WTC11 (cell line): Measurements from ENCODE around the gene EPB41. TPM values are rescaled to one million over a fixed set of nuclear protein-coding genes. Genes with fewer than 3 reads are reported as not detected.

ENCODE experiments used
- ATAC-seq: fragments of 200-7000 bp; cut with Tn5 transposase; 2 replicates; pipeline ENCODE4 v1.10.0; 2021; ENCODE audit warnings: mild to moderate bottlenecking, moderate library complexity
- CTCF ChIA-PET: fragments of 300-600 bp; sonication (Branson Sonifier 250); formaldehyde crosslinking; loops from one replicate; lab custom pipeline; 2021; ENCODE audit warnings: antibody characterized with exemption; lab: Charles Lee
- POLR2A ChIA-PET: fragments of 350-600 bp; sonication (Branson Sonifier 250); formaldehyde crosslinking; loops from one replicate; lab custom pipeline; 2021; ENCODE audit warnings: antibody characterized with exemption; lab: Charles Lee
- DNase-seq: peaks from one replicate; pipeline ENCODE4 v3.0.0; 2021; ENCODE audit warnings: low spot score
- H3K27ac Mint-ChIP-seq: 2 replicates; pipeline ENCODE4 v1.8.0; 2021; ENCODE audit warnings: mixed read lengths
- H3K27me3 Mint-ChIP-seq: 2 replicates; pipeline ENCODE4 v1.8.0; 2021; ENCODE audit warnings: low read depth, mild to moderate bottlenecking, moderate library complexity, mixed read lengths
- H3K36me3 Mint-ChIP-seq: 2 replicates; pipeline ENCODE4 v1.8.0; 2021; ENCODE audit warnings: mixed read lengths
- H3K4me1 Mint-ChIP-seq: 2 replicates; pipeline ENCODE4 v1.8.0; 2022; ENCODE audit warnings: mixed read lengths
- H3K4me3 Mint-ChIP-seq: 2 replicates; pipeline ENCODE4 v1.8.0; 2021; ENCODE audit warnings: mild to moderate bottlenecking, moderate library complexity, mixed read lengths
- H3K9me3 Mint-ChIP-seq: 2 replicates; pipeline ENCODE4 v1.8.0; 2021; ENCODE audit warnings: mixed read lengths
- ATF1 ChIP-seq: sonication (generic); formaldehyde crosslinking; IDR thresholded peaks from 2 replicates; pipeline ENCODE4 v1.8.1; 2023; ENCODE audit warnings: mild to moderate bottlenecking, moderate library complexity, missing genetic modification reagents
- CREB1 ChIP-seq: sonication (generic); formaldehyde crosslinking; IDR thresholded peaks from 2 replicates; pipeline ENCODE4 v1.8.0; 2023; ENCODE audit warnings: mild to moderate bottlenecking, missing genetic modification reagents
- E2F4 ChIP-seq: sonication (generic); formaldehyde crosslinking; IDR thresholded peaks from 2 replicates; pipeline ENCODE4 v1.8.1; 2022; ENCODE audit warnings: low read depth, mild to moderate bottlenecking, moderate library complexity, missing genetic modification reagents, borderline replicate concordance
- GRHL2 ChIP-seq: fragments of 250-450 bp; sonication (Bioruptor Pico); IDR thresholded peaks from 2 replicates; pipeline ENCODE4 v1.8.0; 2022; ENCODE audit warnings: mild to moderate bottlenecking, moderate library complexity; ENCODE audit not compliant: insufficient replicate concordance, severe bottlenecking
- HMGA2 ChIP-seq: fragments of 250-450 bp; sonication (Bioruptor Pico); IDR thresholded peaks from 2 replicates; pipeline ENCODE4 v1.4.0; 2021; ENCODE audit warnings: mild to moderate bottlenecking, moderate library complexity
- IRF2 ChIP-seq: sonication (generic); formaldehyde crosslinking; IDR thresholded peaks from 2 replicates; pipeline ENCODE4 v1.8.0; 2022; ENCODE audit warnings: low read depth, missing genetic modification reagents, borderline replicate concordance
- MAX ChIP-seq: sonication (generic); formaldehyde crosslinking; IDR thresholded peaks from 2 replicates; pipeline ENCODE4 v1.8.0; 2022; ENCODE audit warnings: mild to moderate bottlenecking, missing genetic modification reagents
- NFATC4 ChIP-seq: fragments of 250-450 bp; sonication (Bioruptor Pico); IDR thresholded peaks from 2 replicates; pipeline ENCODE4 v1.9.0; 2021; ENCODE audit warnings: mild to moderate bottlenecking
- NFYB ChIP-seq: sonication (generic); formaldehyde crosslinking; conservative IDR thresholded peaks from 2 replicates; pipeline ENCODE4 v1.8.0; 2022; ENCODE audit warnings: low read depth, missing genetic modification reagents
- NR2C2 ChIP-seq: sonication (generic); formaldehyde crosslinking; IDR thresholded peaks from 2 replicates; pipeline ENCODE4 v1.8.0; 2022; ENCODE audit warnings: mild to moderate bottlenecking, missing genetic modification reagents
- OVOL2 ChIP-seq: fragments of 250-450 bp; sonication (Bioruptor Pico); IDR thresholded peaks from 2 replicates; pipeline ENCODE4 v1.9.0; 2021; ENCODE audit warnings: mild to moderate bottlenecking, borderline replicate concordance
- PRDM15 ChIP-seq: sonication (generic); formaldehyde crosslinking; IDR thresholded peaks from 2 replicates; pipeline ENCODE4 v1.8.0; 2022; ENCODE audit warnings: missing genetic modification reagents
- SMAD3 ChIP-seq: sonication (generic); formaldehyde crosslinking; IDR thresholded peaks from 2 replicates; pipeline ENCODE4 v1.8.0; 2022; ENCODE audit warnings: missing genetic modification reagents, mild to moderate bottlenecking, borderline replicate concordance
- SMAD4 ChIP-seq: sonication (generic); formaldehyde crosslinking; IDR thresholded peaks from 2 replicates; pipeline ENCODE4 v1.8.0; 2022; ENCODE audit warnings: mild to moderate bottlenecking, missing genetic modification reagents
- SOX15 ChIP-seq: fragments of 250-450 bp; sonication (Bioruptor Pico); IDR thresholded peaks from 2 replicates; pipeline ENCODE4 v1.9.0; 2021; ENCODE audit warnings: mild to moderate bottlenecking
- ZNF138 ChIP-seq: sonication (generic); formaldehyde crosslinking; conservative IDR thresholded peaks from 2 replicates; pipeline ENCODE4 v1.8.1; 2022; ENCODE audit warnings: mild to moderate bottlenecking, moderate library complexity, missing genetic modification reagents
- ZNF317 ChIP-seq: sonication (generic); formaldehyde crosslinking; IDR thresholded peaks from 2 replicates; pipeline ENCODE4 v1.8.1; 2023; ENCODE audit warnings: low read depth, mild to moderate bottlenecking, moderate library complexity, missing genetic modification reagents, borderline replicate concordance
- ZNF423 ChIP-seq: fragments of 250-450 bp; sonication (Bioruptor Pico); IDR thresholded peaks from 2 replicates; pipeline ENCODE4 v2.1.2; 2022; ENCODE audit warnings: mild to moderate bottlenecking, moderate library complexity
- total RNA-seq: library from RNA; stranded (reverse); gene quantifications from 3 replicates; pipeline ENCODE4 v1.2.3, GENCODE V29; 2021
- TF ChIP-seq, protein P1 (sequence below): fragments of 250-450 bp; sonication (Bioruptor Pico); IDR thresholded peaks from 2 replicates; pipeline ENCODE4 v1.9.0; 2021; ENCODE audit warnings: moderate library complexity, mild to moderate bottlenecking, inconsistent platforms, borderline replicate concordance
- TF ChIP-seq, protein P2 (sequence below): sonication (generic); formaldehyde crosslinking; conservative IDR thresholded peaks from 2 replicates; pipeline ENCODE4 v1.8.1; 2022; ENCODE audit warnings: mild to moderate bottlenecking, missing genetic modification reagents

The EPB41 gene
- total RNA-seq, 1 experiment from 2014 or later, result 85.0 TPM

- TF ChIP-seq NR2C2 (no peak), OVOL2 (CRISPR knock-in tag) (no peak), ZNF138 (CRISPR knock-in tag) (no peak), NFYB (no peak), ZNF317 (no peak), SMAD3 (no peak), GRHL2 (CRISPR knock-in tag) (no peak), ATF1 (CRISPR knock-in tag) (no peak), E2F4 (CRISPR knock-in tag) (no peak), IRF2 (CRISPR knock-in tag) (no peak), HMGA2 (no peak), SMAD4 (CRISPR knock-in tag) (no peak), ZNF423 (CRISPR knock-in tag) (no peak), MAX (CRISPR knock-in tag) (no peak)
- TF ChIP-seq, protein P1, sequence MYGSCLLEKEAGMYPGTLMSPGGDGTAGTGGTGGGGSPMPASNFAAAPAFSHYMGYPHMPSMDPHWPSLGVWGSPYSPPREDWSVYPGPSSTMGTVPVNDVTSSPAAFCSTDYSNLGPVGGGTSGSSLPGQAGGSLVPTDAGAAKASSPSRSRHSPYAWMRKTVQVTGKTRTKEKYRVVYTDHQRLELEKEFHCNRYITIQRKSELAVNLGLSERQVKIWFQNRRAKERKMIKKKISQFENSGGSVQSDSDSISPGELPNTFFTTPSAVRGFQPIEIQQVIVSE (CRISPR knock-in tag), result no peak
- TF ChIP-seq, protein P2, sequence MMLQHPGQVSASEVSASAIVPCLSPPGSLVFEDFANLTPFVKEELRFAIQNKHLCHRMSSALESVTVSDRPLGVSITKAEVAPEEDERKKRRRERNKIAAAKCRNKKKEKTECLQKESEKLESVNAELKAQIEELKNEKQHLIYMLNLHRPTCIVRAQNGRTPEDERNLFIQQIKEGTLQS (CRISPR knock-in tag), result no peak
- Mint-ChIP-seq H3K27me3 (peaks cover 10% of the 10 kb centered on the region), H3K9me3 (no peaks in the 10 kb centered on the region), H3K4me1 (peaks cover 22% of the 10 kb centered on the region), H3K27ac (no peak overlapping the region), H3K36me3 (no peaks in the 10 kb centered on the region), H3K4me3 (no peak overlapping the region)
- ATAC-seq (no peak), DNase-seq (no peak)
- CTCF ChIA-PET, result interaction anchor here (1.9 kb wide), 1 partner anchor 8 kb away, joined by 12 read pairs; no protein-coding TSS in a partner anchor
- POLR2A ChIA-PET, result no interaction called here
Measured at GRCh38 chr1:28890435-28890834, 23.9 kb upstream of the EPB41 start.

- ChIA-PET CTCF (interaction anchor here (1.0 to 1.9 kb wide), 3 partner anchors 9 to 233 kb away, joined by 3 to 12 read pairs (median 3); partner anchors contain the start of gene TMEM200B), POLR2A (no interaction called here)
- TF ChIP-seq NFATC4 (no peak), OVOL2 (CRISPR knock-in tag) (no peak), CREB1 (CRISPR knock-in tag) (no peak), SOX15 (CRISPR knock-in tag) (no peak)
- Mint-ChIP-seq H3K4me1 (peaks cover 18% of the 10 kb centered on the region), H3K27ac (no peak overlapping the region; the same call in 1 of the 2 replicates), H3K9me3 (no peaks in the 10 kb centered on the region), H3K27me3 (peaks cover 10% of the 10 kb centered on the region), H3K4me3 (no peak overlapping the region), H3K36me3 (no peaks in the 10 kb centered on the region)
- DNase-seq (no peak), ATAC-seq (no peak)
Measured at GRCh38 chr1:28890836-28891235, 23.5 kb upstream of the EPB41 start.

DNA sequence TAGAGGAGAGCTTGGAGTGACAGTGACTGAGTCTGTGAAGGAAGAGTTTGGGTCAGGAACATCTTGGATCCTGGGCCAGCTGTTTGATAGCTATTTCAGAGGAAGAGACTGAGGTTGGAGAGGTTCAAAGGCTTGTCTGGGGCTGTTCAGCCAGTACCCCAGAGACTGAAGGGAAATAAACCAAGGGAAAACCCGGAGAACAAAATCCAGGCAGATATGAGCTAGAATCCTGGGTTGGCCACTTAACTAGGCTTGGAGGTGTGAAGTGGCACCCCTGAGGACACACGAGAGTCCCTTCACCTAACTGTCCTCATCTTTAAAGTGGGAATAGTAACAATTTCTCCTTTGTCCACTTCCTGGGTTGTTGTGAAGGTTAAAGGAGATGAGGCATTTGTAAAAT lies 23.1 kb upstream of the EPB41 start:
- peaks cover 15% of the 10 kb centered on the region for H3K4me1 Mint-ChIP-seq
- POLR2A ChIA-PET, result no interaction called here

More for the DNA sequence above, 23.1 kb upstream of the EPB41 start:
- CTCF ChIA-PET, result interaction anchor here (0.7 to 1.9 kb wide), 5 partner anchors 9 to 233 kb away, joined by 3 to 12 read pairs (median 3); partner anchors contain the start of gene TMEM200B
- Mint-ChIP-seq H3K9me3 (no peaks in the 10 kb centered on the region), H3K36me3 (no peaks in the 10 kb centered on the region), H3K4me3 (no peak overlapping the region), H3K27me3 (peaks cover 10% of the 10 kb centered on the region), H3K27ac (no peak overlapping the region; the same call in 1 of the 2 replicates)
- DNase-seq (no peak), ATAC-seq (no peak)
- no peak for TF ChIP-seq MAX (CRISPR knock-in tag)
- TF ChIP-seq PRDM15, result peak; percentile 79
